GM12873 (cell line): ENCODE data around the gene NR4A3.

ENCODE experiments used
- TF ChIP-seq, protein P1 (sequence below): IDR thresholded peaks from 2 replicates; pipeline ENCODE4 v1.5.1; 2012; ENCODE audit warnings: low read depth, mild to moderate bottlenecking, moderate library complexity, low read length, control low read depth; ENCODE audit not compliant: insufficient read depth; ENCODE audit errors: missing control alignments

NR4A3 gene

DNA sequence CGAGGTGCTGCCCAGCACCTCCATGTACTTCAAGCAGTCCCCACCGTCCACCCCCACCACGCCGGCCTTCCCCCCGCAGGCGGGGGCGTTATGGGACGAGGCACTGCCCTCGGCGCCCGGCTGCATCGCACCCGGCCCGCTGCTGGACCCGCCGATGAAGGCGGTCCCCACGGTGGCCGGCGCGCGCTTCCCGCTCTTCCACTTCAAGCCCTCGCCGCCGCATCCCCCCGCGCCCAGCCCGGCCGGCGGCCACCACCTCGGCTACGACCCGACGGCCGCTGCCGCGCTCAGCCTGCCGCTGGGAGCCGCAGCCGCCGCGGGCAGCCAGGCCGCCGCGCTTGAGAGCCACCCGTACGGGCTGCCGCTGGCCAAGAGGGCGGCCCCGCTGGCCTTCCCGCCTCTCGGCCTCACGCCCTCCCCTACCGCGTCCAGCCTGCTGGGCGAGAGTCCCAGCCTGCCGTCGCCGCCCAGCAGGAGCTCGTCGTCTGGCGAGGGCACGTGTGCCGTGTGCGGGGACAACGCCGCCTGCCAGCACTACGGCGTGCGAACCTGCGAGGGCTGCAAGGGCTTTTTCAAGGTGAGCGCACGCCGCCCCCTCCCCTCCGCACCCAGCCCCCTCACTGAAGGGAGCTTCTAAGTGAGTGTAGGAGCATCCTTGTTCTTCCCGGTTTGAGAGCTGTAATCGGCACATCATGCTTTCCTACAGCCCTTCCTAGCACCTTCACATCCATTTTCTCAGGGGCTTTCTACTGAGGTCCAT is 6.9 kb downstream of the NR4A3 start:
- TF ChIP-seq, protein P1, sequence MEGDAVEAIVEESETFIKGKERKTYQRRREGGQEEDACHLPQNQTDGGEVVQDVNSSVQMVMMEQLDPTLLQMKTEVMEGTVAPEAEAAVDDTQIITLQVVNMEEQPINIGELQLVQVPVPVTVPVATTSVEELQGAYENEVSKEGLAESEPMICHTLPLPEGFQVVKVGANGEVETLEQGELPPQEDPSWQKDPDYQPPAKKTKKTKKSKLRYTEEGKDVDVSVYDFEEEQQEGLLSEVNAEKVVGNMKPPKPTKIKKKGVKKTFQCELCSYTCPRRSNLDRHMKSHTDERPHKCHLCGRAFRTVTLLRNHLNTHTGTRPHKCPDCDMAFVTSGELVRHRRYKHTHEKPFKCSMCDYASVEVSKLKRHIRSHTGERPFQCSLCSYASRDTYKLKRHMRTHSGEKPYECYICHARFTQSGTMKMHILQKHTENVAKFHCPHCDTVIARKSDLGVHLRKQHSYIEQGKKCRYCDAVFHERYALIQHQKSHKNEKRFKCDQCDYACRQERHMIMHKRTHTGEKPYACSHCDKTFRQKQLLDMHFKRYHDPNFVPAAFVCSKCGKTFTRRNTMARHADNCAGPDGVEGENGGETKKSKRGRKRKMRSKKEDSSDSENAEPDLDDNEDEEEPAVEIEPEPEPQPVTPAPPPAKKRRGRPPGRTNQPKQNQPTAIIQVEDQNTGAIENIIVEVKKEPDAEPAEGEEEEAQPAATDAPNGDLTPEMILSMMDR, result no peak

DNA sequence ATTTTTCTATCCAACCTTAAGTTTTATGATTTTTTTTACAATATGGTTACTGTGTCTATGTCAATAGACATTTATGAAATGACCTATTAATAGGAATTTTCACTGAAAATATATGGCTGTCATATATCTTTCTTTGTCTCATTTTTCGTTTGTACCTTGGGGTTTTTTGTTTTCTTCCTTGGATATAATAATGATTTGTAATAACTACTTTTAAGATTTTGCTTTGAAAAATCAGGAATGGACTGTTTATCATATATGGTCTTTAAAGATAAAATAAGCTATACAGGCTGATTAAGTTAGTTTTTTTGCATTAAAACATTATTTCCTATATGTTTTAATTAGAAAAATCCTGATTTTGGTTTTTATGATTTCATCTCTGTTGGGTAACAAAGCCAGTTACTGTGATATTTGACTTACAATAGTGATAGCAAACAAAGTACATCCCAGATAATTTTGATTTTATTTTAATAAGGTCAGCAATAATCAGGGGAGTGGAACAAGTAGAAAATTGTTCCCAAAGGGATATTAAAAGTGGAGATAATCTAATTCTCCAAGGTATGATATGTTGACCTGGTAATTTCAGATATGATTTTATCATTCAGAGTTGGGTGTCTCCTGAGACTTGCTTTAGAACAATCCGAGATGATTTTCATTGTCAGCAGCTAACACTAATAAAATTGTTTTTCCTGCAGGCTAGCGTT is 10.3 kb downstream of the NR4A3 start:
- TF ChIP-seq, protein P1, result no peak

DNA sequence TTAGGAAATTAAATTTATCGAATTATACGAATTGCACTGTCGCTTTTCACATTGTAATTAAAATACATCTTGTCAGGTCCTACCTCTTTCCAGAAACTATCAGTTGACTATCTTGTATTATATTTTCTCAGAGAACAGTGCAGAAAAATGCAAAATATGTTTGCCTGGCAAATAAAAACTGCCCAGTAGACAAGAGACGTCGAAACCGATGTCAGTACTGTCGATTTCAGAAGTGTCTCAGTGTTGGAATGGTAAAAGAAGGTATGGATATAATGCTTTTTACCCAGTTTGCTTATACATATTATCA is 10.8 kb downstream of the NR4A3 start:
- TF ChIP-seq, protein P1, result no peak

DNA sequence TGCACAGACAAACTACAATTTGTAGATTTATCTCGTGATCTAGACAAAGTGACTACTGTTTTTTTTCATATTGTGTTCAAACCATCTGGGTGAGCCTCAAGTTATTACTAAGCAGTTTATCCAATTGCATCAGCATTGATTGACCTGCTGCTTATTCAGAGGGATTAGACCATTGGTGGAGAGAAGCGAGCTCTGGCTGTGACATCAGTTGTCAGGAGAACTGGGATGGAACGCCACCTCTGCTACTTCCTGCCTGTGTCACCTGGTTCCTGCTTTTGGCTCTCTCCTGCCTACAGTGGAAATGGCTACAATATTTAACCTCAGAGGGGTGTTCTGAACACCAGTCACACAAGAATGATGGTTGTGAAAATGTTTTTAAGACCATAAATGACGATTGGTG is 12.1 kb downstream of the NR4A3 start:
- TF ChIP-seq, protein P1, result no peak

DNA sequence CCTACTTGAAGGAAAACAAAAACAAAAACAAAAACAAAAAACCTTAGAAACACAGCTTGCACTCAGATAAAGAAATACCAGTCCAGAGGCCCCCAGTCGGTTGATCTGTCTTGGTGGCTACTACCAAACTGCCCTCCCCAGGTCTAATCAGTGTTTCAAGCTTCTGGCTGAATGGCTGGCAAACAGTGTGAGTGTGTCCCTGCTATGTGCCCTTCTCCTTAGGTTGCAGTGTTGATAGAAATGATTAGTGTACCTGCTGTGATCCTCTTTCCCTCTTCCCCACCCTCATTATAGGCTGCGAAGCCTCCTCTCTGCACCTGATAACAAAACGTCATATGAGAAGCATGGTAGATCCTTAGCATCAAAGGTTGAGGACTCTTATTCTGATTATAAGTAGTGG is 12.8 kb downstream of the NR4A3 start:
- TF ChIP-seq, protein P1, result no peak

DNA sequence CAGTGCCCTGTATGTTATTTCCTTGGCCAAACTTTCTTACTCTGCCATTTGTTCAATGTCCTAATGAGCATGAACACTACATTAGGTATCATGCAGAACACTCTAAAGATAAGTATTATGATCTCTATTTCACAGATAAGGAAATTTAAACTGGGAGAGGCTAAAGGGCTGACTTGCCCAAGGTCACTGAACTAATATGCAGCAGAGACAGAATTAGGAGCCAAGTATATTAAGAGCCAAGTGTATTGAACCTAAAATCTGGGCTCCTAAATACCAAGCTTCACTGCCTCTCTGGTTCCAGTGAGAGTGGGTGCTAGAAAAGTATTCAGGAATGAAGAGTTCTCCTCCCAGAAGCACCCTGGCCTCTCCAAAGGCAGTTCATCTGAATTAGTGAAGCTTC is 13.5 kb downstream of the NR4A3 start:
- TF ChIP-seq, protein P1, result no peak

DNA sequence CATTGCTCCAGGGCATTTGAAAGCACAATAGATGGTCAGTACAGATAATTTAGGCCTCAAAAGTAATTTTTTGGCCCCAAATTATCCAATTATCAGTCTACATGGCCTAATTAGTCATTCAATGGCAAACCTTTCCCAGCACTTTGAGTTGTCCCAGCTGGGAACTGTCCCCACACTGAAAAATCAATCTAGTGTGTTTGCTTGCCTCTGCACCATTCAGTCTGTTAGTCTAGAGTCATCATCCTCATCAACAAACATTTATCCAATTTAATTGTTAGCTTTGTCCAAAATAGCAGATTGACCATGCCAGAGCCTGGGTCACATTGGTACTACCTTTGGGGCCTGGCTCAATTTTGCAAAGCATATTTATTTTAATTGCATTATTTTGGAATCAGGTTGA is 13.9 kb downstream of the NR4A3 start:
- TF ChIP-seq, protein P1, result no peak
